ENCODE data around the gene KIFAP3.

Gene KIFAP3

GRCh38 chr1:169901115-169901514, 173.4 kb downstream of the KIFAP3 start:
- ChIA-PET CTCF (no interaction called here), POLR2A (no interaction called here)
- no peak for DNase-seq (ENCODE audit: extremely low spot score)
- no peak for TF ChIP-seq CTCF (IDR thresholded peaks at IDR 0.05; ENCODE audit: control extremely low read depth, extremely low read depth, low read depth, missing control alignments)

GRCh38 chr1:169900571-169900970, 173.9 kb downstream of the KIFAP3 start:
- no peak for DNase-seq (ENCODE audit: extremely low spot score)
- POLR2A ChIA-PET: no interaction called here
- CTCF ChIA-PET: no interaction called here
- TF ChIP-seq CTCF (IDR thresholded peaks at IDR 0.05; ENCODE audit: control extremely low read depth, extremely low read depth, low read depth, missing control alignments): no peak

DNA sequence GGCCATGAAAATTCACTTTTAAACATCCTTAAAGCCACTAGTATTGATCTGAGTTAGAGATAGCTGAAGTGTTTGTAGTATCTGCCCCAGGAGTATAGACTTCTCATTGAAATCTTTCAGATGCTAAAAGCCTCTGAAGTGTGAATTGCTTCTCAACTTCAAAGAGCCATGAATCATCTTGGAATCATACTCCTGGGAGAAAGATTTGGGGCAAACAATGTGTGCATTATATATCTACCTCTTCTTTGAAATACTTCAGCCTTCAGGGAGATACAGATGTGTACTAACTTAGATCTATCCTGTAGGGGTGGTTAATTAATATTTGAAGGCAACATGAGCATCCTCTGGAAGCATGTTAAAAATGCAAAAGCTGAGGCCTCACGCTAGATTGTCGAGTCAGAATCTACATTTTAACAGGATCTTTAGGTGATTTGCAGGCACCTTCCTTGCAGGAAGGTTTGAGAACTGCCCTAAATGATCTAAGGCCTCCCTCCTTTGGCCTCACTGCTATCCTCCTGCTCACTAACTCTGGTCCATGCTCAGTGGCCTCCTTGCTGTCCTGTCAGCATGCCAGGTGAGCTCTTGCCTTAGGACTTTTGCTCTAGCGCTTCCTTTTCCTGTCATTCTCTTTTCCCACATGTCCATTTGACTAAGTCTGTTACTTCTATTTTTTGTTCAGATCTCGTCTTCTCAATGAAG, 174.8 kb downstream of the KIFAP3 start:
- ChIA-PET CTCF (interaction anchor here (1.2 to 1.8 kb wide), 3 partner anchors 9 to 45 kb away, joined by 3 to 4 read pairs (median 3); no protein-coding TSS in a partner anchor), POLR2A (no interaction called here)
- no peak for DNase-seq (ENCODE audit: extremely low spot score)
- no peak for TF ChIP-seq CTCF (IDR thresholded peaks at IDR 0.05; ENCODE audit: control extremely low read depth, extremely low read depth, low read depth, missing control alignments)

DNA sequence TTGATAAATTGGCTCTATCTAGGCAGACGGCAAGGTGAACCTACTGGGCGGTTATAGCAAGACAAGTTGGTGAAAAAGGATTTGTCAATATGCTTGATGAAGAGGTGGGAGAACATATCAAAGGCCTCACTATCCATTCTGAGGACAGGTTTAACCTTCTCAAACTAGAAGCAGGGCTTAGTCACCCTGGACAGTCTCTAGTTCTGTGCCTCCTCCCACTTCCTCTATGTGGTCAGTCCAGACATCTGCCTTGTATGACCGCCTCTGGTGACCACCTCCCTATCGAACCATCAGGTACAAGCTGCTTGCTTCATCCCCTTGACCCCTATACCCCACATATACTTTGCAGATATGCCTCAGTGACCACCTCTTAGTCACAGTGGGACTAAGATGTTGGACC, 178.5 kb downstream of the KIFAP3 start:
- ChIA-PET POLR2A (no interaction called here), CTCF (no interaction called here)
- DNase-seq (ENCODE audit: extremely low spot score): no peak
- TF ChIP-seq CTCF (IDR thresholded peaks at IDR 0.05; ENCODE audit: control extremely low read depth, extremely low read depth, low read depth, missing control alignments): no peak

- DNase-seq (ENCODE audit: extremely low spot score): no peak
- ChIA-PET POLR2A (interaction anchor here (0.9 to 1.7 kb wide), 3 partner anchors 14 to 180 kb away, joined by 3 to 4 read pairs (median 3); partner anchors contain the start of gene KIFAP3), CTCF (interaction anchor here (1.0 to 3.0 kb wide), 6 partner anchors 11 to 100 kb away, joined by 3 to 21 read pairs (median 6); partner anchors contain the start of gene METTL18)
- TF ChIP-seq CTCF (IDR thresholded peaks at IDR 0.05; ENCODE audit: control extremely low read depth, extremely low read depth, low read depth, missing control alignments): no peak
Measured at GRCh38 chr1:169894424-169895145, 179.9 kb downstream of the KIFAP3 start.

DNA sequence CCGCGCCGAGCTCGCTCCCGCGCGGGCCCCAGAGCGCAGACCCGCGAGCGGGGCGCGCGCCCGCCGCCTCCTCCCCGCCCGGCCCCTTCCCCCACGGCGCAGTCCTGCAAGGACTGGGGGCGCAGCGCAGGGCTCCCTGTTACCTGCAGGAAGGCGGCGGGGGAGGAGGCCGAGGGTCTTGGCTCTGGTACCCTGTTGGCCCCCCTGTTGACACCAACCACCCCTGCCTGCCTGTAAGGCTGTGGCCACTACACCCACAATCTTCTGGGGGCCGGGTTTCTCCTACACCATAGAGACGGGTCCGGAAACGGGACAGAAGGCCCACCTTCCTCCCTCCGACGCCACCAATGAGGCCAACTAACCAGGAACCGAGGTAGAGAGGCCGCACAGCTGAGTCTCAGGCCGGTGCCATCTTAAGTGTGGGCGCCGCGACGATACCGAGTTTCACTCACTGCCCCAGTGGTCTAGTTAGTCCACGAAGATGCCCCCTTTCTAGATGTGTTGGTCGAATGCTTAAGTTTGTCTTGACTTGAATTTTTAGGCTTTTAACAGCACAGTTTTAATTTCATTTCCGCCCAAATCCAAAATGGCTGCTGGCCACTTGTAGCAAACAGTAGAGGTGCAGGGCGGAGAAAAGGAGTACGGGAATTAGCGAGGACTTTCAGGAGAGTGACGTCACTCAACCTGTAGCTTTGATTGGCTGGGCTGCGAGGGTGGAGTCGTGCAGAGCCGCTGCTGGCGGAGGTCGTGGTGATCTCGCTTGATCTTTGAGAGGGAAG, 180.7 kb downstream of the KIFAP3 start, which contains the start of gene SCYL3:
SCYL3 (minus strand) TSS at position 252 of the 779 bp plus-strand sequence. CDS start 5,056 bp downstream, outside the sequence.
- POLR2A ChIA-PET: interaction anchor here (0.6 to 1.7 kb wide), 5 partner anchors 15 to 638 kb away, joined by 3 to 4 read pairs (median 3); partner anchors contain the start of genes GORAB, KIFAP3 and METTL18
- CTCF ChIA-PET: interaction anchor here (0.7 to 3.0 kb wide), 10 partner anchors 10 to 182 kb away, joined by 3 to 21 read pairs (median 3); partner anchors contain the start of genes KIFAP3 and METTL18
- no peak for TF ChIP-seq CTCF (IDR thresholded peaks at IDR 0.05; ENCODE audit: control extremely low read depth, extremely low read depth, low read depth, missing control alignments)
- DNase-seq (ENCODE audit: extremely low spot score): peak; percentile 90
